ENCODE data around the gene VPS45.
"Not testable (repeated sequence)": the region's sequence is repeated elsewhere in the genome, so short reads cannot be mapped to it uniquely, and the experiment has no call there.

Gene VPS45

GRCh38 chr1:150067184-150068108 lies at the start of gene VPS45:
TSS of gene VPS45 (plus strand) at chr1:150067776. CDS start at chr1:150067858, 82 bp downstream.
- peak; percentile 78 for DNase-seq

- no peak for DNase-seq
Observed at GRCh38 chr1:150018165-150018564, 49.4 kb upstream of the VPS45 start.

GRCh38 chr1:150020711-150021110 lies 46.9 kb upstream of the VPS45 start:
- DNase-seq, result no peak

GRCh38 chr1:150021191-150021694 lies 46.3 kb upstream of the VPS45 start:
- no peak for DNase-seq

- no peak for DNase-seq
Observed at GRCh38 chr1:150022357-150022756, 45.2 kb upstream of the VPS45 start.

GRCh38 chr1:150024156-150024555 lies 43.4 kb upstream of the VPS45 start:
- DNase-seq, result no peak

GRCh38 chr1:150028322-150028721 lies 39.3 kb upstream of the VPS45 start:
- no peak for DNase-seq

GRCh38 chr1:150034336-150034735 lies 33.2 kb upstream of the VPS45 start:
- DNase-seq, result no peak

- DNase-seq, result no peak
Observed at GRCh38 chr1:150049926-150050325, 17.6 kb upstream of the VPS45 start.

GRCh38 chr1:150051089-150051373 lies 16.5 kb upstream of the VPS45 start:
- DNase-seq, result no peak

GRCh38 chr1:150051905-150052412 lies 15.6 kb upstream of the VPS45 start:
- DNase-seq, result not testable (repeated sequence)

- no peak for DNase-seq
Observed at GRCh38 chr1:150053926-150054325, 13.7 kb upstream of the VPS45 start.

- DNase-seq, result not testable (repeated sequence)
Observed at GRCh38 chr1:150055507-150055906, 12.1 kb upstream of the VPS45 start.

- DNase-seq, result no peak
Observed at GRCh38 chr1:150056407-150056806, 11.2 kb upstream of the VPS45 start.

GRCh38 chr1:150060260-150060659 lies 7.3 kb upstream of the VPS45 start:
- DNase-seq, result no peak

GRCh38 chr1:150061632-150062101 lies 5.9 kb upstream of the VPS45 start:
- DNase-seq, result no peak

- DNase-seq, result no peak
Observed at GRCh38 chr1:150062113-150062512, 5.5 kb upstream of the VPS45 start.

GRCh38 chr1:150065184-150065871 lies 2.2 kb upstream of the VPS45 start:
- DNase-seq, result no peak

GRCh38 chr1:150066328-150066727 lies 1.2 kb upstream of the VPS45 start:
- DNase-seq, result no peak

GRCh38 chr1:150066838-150067183 lies 765 bp upstream of the VPS45 start:
- peak; percentile 39 for DNase-seq

- DNase-seq, result no peak
Observed at GRCh38 chr1:150068109-150068435, 496 bp downstream of the VPS45 start.

GRCh38 chr1:150069923-150070322 lies 2.3 kb downstream of the VPS45 start:
- DNase-seq, result no peak

- DNase-seq, result no peak
Observed at GRCh38 chr1:150072959-150073358, 5.4 kb downstream of the VPS45 start.

- no peak for DNase-seq
Observed at GRCh38 chr1:150073516-150073915, 5.9 kb downstream of the VPS45 start.
